Left lung (tissue), 10 donors: ENCODE measurements around the gene NAIF1. TPM values are rescaled to one million over a fixed set of nuclear protein-coding genes. Genes with fewer than 3 reads are reported as not detected.

Experiments
- ATAC-seq: fragments of 200-7000 bp; cut with Tn5 transposase; one replicate; pipeline ENCODE4 v1.9.1; 2020; ENCODE audit warnings: moderate library complexity
- DNase-seq, 4 donors: peaks; one replicate each; pipeline ENCODE4 v3.0.0-alpha.2; 2013 to 2020
- H3K27ac ChIP-seq, 2 donors: fragments of 200-600 bp; sonication (generic) in 1 of 2; one replicate each; pipeline versions ENCODE4 v1.5.0 to v1.8.0; 2020 to 2021
- H3K27me3 ChIP-seq, 2 donors: fragments of 200-600 bp; sonication (generic) in 1 of 2; one replicate each; pipeline versions ENCODE4 v1.5.0 to v1.8.0; 2020 to 2021
- H3K36me3 ChIP-seq, 2 donors: fragments of 200-600 bp; sonication (generic) in 1 of 2; one replicate each; pipeline versions ENCODE4 v1.5.0 to v1.8.0; 2020 to 2021
- H3K4me1 ChIP-seq, 2 donors: fragments of 200-600 bp; one replicate each; pipeline ENCODE4 v1.8.0; 2021
- H3K4me3 ChIP-seq, 2 donors: fragments of 200-600 bp; sonication (generic) in 1 of 2; one replicate each; pipeline versions ENCODE4 v1.5.0 to v1.8.0; 2020 to 2021; ENCODE audit warnings: mild to moderate bottlenecking in 1 of 2
- H3K9me3 ChIP-seq, 2 donors: fragments of 200-600 bp; sonication (generic) in 1 of 2; one replicate each; pipeline versions ENCODE4 v1.5.0 to v1.8.0; 2020 to 2021
- CTCF ChIP-seq, 2 donors: fragments of 200-600 bp; sonication (generic) in 1 of 2; IDR thresholded peaks; one replicate each; pipeline versions ENCODE4 v1.5.0 to v1.8.0; 2021; ENCODE audit warnings: antibody characterized with exemption in 2 of 2
- intact Hi-C, 2 donors: fragments of 100-400 bp; cut with DNase I; formaldehyde crosslinking; loops; one replicate each; pipeline versions ENCODE4 v1.11.2 to v1.14.2; 2022
- polyA plus RNA-seq, 6 donors: library from polyadenylated mRNA; unstranded; fragments of 120-200 nt; gene quantifications; one replicate each; pipeline ENCODE4 v1.2.1, GENCODE V29; 2013; ENCODE audit not compliant: insufficient read length in 6 of 6
- total RNA-seq, 2 donors: library from RNA; stranded (reverse); fragmentation: NEBNext Ultra II Directional; extraction: Animal tissue kit (Norgen Biotek cat#: 25700); gene quantifications; one replicate each; pipeline ENCODE4 v1.2.1, GENCODE V29; 2021
- donor health status: DM: no; HTN: yes; CAD: no.
- donor health status: DM: no; HTN: no; CAD: no.

The NAIF1 gene
- total and polyA plus RNA-seq, 8 donors = 7.7 to 11.5 (median 9.4) TPM

GRCh38 chr9:128104171-128104618, 37.1 kb upstream of the NAIF1 start:
- TF ChIP-seq CTCF (IDR thresholded peaks at IDR 0.05) = no peak
- H3K27ac ChIP-seq = no peak overlapping the region
- H3K4me1 ChIP-seq = peaks cover 23 to 50% of the 10 kb centered on the region in 2 donors
- no peak overlapping the region for H3K4me3 ChIP-seq
- H3K9me3 ChIP-seq = no peaks in the 10 kb centered on the region
- DNase-seq = peak in 1 of 4 donors; percentile 32
- H3K36me3 ChIP-seq = peaks cover 0 to 90% of the 10 kb centered on the region in 2 donors
- H3K27me3 ChIP-seq = no peaks in the 10 kb centered on the region
- ATAC-seq = no peak
- intact Hi-C loops = no loop called here

- peaks cover 29 to 56% of the 10 kb centered on the region in 2 donors for H3K4me1 ChIP-seq
- H3K36me3 ChIP-seq = peaks cover 0 to 83% of the 10 kb centered on the region in 2 donors
- TF ChIP-seq CTCF (IDR thresholded peaks at IDR 0.05) = no peak
- intact Hi-C loops = no loop called here
- peak in 1 of 4 donors; percentile 57 for DNase-seq
- no peak for ATAC-seq
- no peak overlapping the region for H3K4me3 ChIP-seq
- H3K9me3 ChIP-seq = no peaks in the 10 kb centered on the region
- peak overlapping the region in 1 of 2 donors; percentile 13 for H3K27ac ChIP-seq
- H3K27me3 ChIP-seq = no peaks in the 10 kb centered on the region
These were observed 36.5 kb upstream of the NAIF1 start for GRCh38 chr9:128103589-128103962.

GRCh38 chr9:128102861-128103588, 35.9 kb upstream of the NAIF1 start:
- Histone ChIP-seq H3K36me3 (peaks cover 0 to 78% of the 10 kb centered on the region in 2 donors), H3K9me3 (no peaks in the 10 kb centered on the region), H3K27me3 (no peaks in the 10 kb centered on the region), H3K27ac (peak overlapping the region in 1 of 2 donors; percentile 13), H3K4me3 (no peak overlapping the region), H3K4me1 (peaks cover 30 to 61% of the 10 kb centered on the region in 2 donors)
- TF ChIP-seq CTCF (IDR thresholded peaks at IDR 0.05) = no peak
- intact Hi-C loops = no loop called here
- DNase-seq (no peak), ATAC-seq (no peak)

- Histone ChIP-seq H3K4me3 (no peak overlapping the region), H3K9me3 (no peaks in the 10 kb centered on the region), H3K27me3 (no peaks in the 10 kb centered on the region), H3K4me1 (peaks cover 38 to 70% of the 10 kb centered on the region in 2 donors), H3K36me3 (peaks cover 0 to 70% of the 10 kb centered on the region in 2 donors), H3K27ac (no peak overlapping the region)
- DNase-seq (no peak), ATAC-seq (no peak)
- intact Hi-C loops = no loop called here
- TF ChIP-seq CTCF (IDR thresholded peaks at IDR 0.05) = no peak
These were observed 35.1 kb upstream of the NAIF1 start for GRCh38 chr9:128102196-128102595.

- Histone ChIP-seq H3K4me3 (no peak overlapping the region), H3K4me1 (peaks cover 40 to 75% of the 10 kb centered on the region in 2 donors)
- TF ChIP-seq CTCF (IDR thresholded peaks at IDR 0.05) = no peak
These were observed 34.6 kb upstream of the NAIF1 start for GRCh38 chr9:128101690-128102089.

More at GRCh38 chr9:128101690-128102089, 34.6 kb upstream of the NAIF1 start:
- ATAC-seq = no peak
- Histone ChIP-seq H3K27me3 (no peaks in the 10 kb centered on the region), H3K36me3 (peaks cover 0 to 65% of the 10 kb centered on the region in 2 donors), H3K27ac (peak overlapping the region in 1 of 2 donors; percentile 91), H3K9me3 (no peaks in the 10 kb centered on the region)
- DNase-seq = no peak
- intact Hi-C loops = no loop called here
